Stimulated activated naive CD4-positive, alpha-beta T cell treated with Interleukin-2 at 50 U/mL for 16 hours (primary cell): ENCODE results near the gene PCDH10.
"Not testable (repeated sequence)": the region's sequence is repeated elsewhere in the genome, so short reads cannot be mapped to it uniquely, and the experiment has no call there.

Source experiments
- DNase-seq: peaks from one replicate; lab custom pipeline; 2025; lab: John Stamatoyannopoulos, UW

PCDH10 gene

GRCh38 chr4:133240451-133240850, 91.4 kb downstream of the PCDH10 start:
- DNase-seq = not testable (repeated sequence)
